Measurements from ENCODE around the gene LRRC56. TPM values are rescaled to one million over a fixed set of nuclear protein-coding genes. Genes with fewer than 3 reads are reported as not detected.

The LRRC56 gene
- total and polyA plus RNA-seq, 2 of the 13 experiments (the other 11 are each of a cell fraction or from before 2014, with no cell fraction given) = 0.11 to 0.29 TPM

GRCh38 chr11:569158-569885, 32.0 kb downstream of the LRRC56 start (continued):
- TF ChIP-seq E2F1 (CRISPR knock-in tag; IDR thresholded peaks at IDR 0.05) = no peak
- no peak for TF ChIP-seq SNAPC2 (CRISPR knock-in tag; IDR thresholded peaks at IDR 0.05)
- no peak for TF ChIP-seq MLX (CRISPR knock-in tag; IDR thresholded peaks at IDR 0.05)
- no peak for TF ChIP-seq SKIL (CRISPR knock-in tag; IDR thresholded peaks at IDR 0.05; ENCODE audit: borderline replicate concordance)
- no peak for TF ChIP-seq GTF3A (CRISPR knock-in tag; conservative IDR thresholded peaks at IDR 0.05)
- TF ChIP-seq NR2F1 (CRISPR knock-in tag; IDR thresholded peaks at IDR 0.05) = peak in 1 of 2 experiments; percentile 66; a peak in 1 of 4 replicates
- TF ChIP-seq BORCS8-MEF2B (CRISPR knock-in tag; IDR thresholded peaks at IDR 0.05) = no peak; the same call in 1 of the 2 replicates
- no peak for TF ChIP-seq TRIM22 (IDR thresholded peaks at IDR 0.05)
- TF ChIP-seq DPF2 (CRISPR knock-in tag; IDR thresholded peaks at IDR 0.05; ENCODE audit: borderline replicate concordance, low read depth) = no peak
- TF ChIP-seq ZNF704 (CRISPR knock-in tag; IDR thresholded peaks at IDR 0.05; ENCODE audit: borderline replicate concordance) = no peak
- TF ChIP-seq TFAP4 (IDR thresholded peaks at IDR 0.05; ENCODE audit: borderline replicate concordance, low read depth) = no peak
- no peak for TF ChIP-seq GATAD1 (CRISPR knock-in tag; IDR thresholded peaks at IDR 0.05)
- TF ChIP-seq ZNF558 (CRISPR knock-in tag; IDR thresholded peaks at IDR 0.05; ENCODE audit: borderline replicate concordance) = 0 out of 2 replicates have a peak, but pooled peaks have one; percentile 18
- 0 out of 2 replicates have a peak, but pooled peaks have one; percentile 13 for TF ChIP-seq FOXJ3 (CRISPR knock-in tag; IDR thresholded peaks at IDR 0.05; ENCODE audit: borderline replicate concordance)
- TF ChIP-seq ASH2L (IDR thresholded peaks at IDR 0.05; ENCODE audit: insufficient read length, low read depth, low read length) = no peak
- TF ChIP-seq NR1H2 (CRISPR knock-in tag; IDR thresholded peaks at IDR 0.05; ENCODE audit: borderline replicate concordance, low read depth) = no peak
- TF ChIP-seq ZNF451 (CRISPR knock-in tag; IDR thresholded peaks at IDR 0.05) = no peak
- TF ChIP-seq ZNF850 (CRISPR knock-in tag; conservative IDR thresholded peaks at IDR 0.05) = no peak
- no peak for TF ChIP-seq ONECUT2 (CRISPR knock-in tag; IDR thresholded peaks at IDR 0.05)
- no peak for TF ChIP-seq ZNF597 (CRISPR knock-in tag; IDR thresholded peaks at IDR 0.05)
